Upper lobe of left lung (tissue), 6 donors: ENCODE results near the gene PWP1. TPM values are rescaled to one million over a fixed set of nuclear protein-coding genes. Genes with fewer than 3 reads are reported as not detected.

ENCODE experiments used
- ATAC-seq, 2 donors: fragments of 200-7000 bp; cut with Tn5 transposase; one replicate each; pipeline ENCODE4 v1.9.1; 2022; ENCODE audit warnings: mild to moderate bottlenecking in 2 of 2, moderate library complexity in 2 of 2; ENCODE audit not compliant: low FRiP score in 2 of 2
- DNase-seq, 2 donors: peaks; one replicate each; pipeline ENCODE4 v3.0.0-alpha.2; 2019 to 2020
- H3K27ac ChIP-seq, 4 donors: fragments of 200-600 bp; sonication (generic); one replicate each; pipeline ENCODE4 v1.5.1; 2016 to 2019
- H3K27me3 ChIP-seq, 4 donors: fragments of 200-600 bp; sonication (generic); one replicate each; pipeline ENCODE4 v1.5.1; 2017 to 2019
- H3K36me3 ChIP-seq, 4 donors: fragments of 200-600 bp; sonication (generic); one replicate each; pipeline ENCODE4 v1.5.1; 2016 to 2019
- H3K4me1 ChIP-seq, 4 donors: fragments of 200-600 bp; sonication (generic); one replicate each; pipeline ENCODE4 v1.5.1; 2018 to 2019
- H3K4me3 ChIP-seq, 4 donors: fragments of 200-600 bp; sonication (generic); one replicate each; pipeline ENCODE4 v1.5.1; 2017 to 2019; ENCODE audit warnings: mild to moderate bottlenecking in 2 of 4, moderate library complexity in 1 of 4
- H3K9me3 ChIP-seq, 4 donors: fragments of 200-600 bp; sonication (generic); one replicate each; pipeline ENCODE4 v1.5.1; 2018 to 2019
- EP300 ChIP-seq, 4 donors: sonication (generic); formaldehyde crosslinking; IDR thresholded peaks; one replicate each; pipeline ENCODE4 v1.5.1; 2017; ENCODE audit warnings: antibody characterized with exemption in 4 of 4, control low read depth in 2 of 4
- POLR2A ChIP-seq, 4 donors: fragments of 450-650 bp; IDR thresholded peaks; one replicate each; pipeline ENCODE4 v1.5.1; 2016 to 2017; ENCODE audit warnings: antibody characterized with exemption in 4 of 4, mild to moderate bottlenecking in 2 of 4
- POLR2AphosphoS5 ChIP-seq, 2 donors: sonication (generic); formaldehyde crosslinking; IDR thresholded peaks; one replicate each; pipeline ENCODE4 v1.5.1; 2017; ENCODE audit warnings: antibody characterized with exemption in 2 of 2
- WGBS, 2 donors: methylation state at CpG; one replicate each; pipeline ENCODE4 v1.1.5; 2017 to 2018; 5-methylcytosine and 5-hydroxymethylcytosine counted together
- total RNA-seq, 6 donors: library from RNA; depleted of rRNA in 4 of 6; stranded (reverse); fragments of >200 nt in 4 of 6; gene quantifications; one replicate each; pipeline versions ENCODE4 v1.1.0 to v1.2.1, GENCODE V29; 2016 to 2021
- TF ChIP-seq, protein P1 (sequence below), 6 experiments: fragments of 450-650 bp in 4 of 6; fragments of 200-600 bp in 2 of 6; sonication (generic) in 2 of 6; IDR thresholded peaks; one replicate each; pipeline ENCODE4 v1.5.1; 2016 to 2019; ENCODE audit warnings: antibody characterized with exemption in 6 of 6
- donor health status: DM: no; HTN: no; CAD: no; lungs with moderate emphysema.
- donor health status: DM: no; HTN: yes; CAD: no; lungs with severe emphysema.

Gene PWP1
- total RNA-seq, 6 donors from 2014 or later, result 23.6 to 87.0 (median 39.3) TPM

DNA sequence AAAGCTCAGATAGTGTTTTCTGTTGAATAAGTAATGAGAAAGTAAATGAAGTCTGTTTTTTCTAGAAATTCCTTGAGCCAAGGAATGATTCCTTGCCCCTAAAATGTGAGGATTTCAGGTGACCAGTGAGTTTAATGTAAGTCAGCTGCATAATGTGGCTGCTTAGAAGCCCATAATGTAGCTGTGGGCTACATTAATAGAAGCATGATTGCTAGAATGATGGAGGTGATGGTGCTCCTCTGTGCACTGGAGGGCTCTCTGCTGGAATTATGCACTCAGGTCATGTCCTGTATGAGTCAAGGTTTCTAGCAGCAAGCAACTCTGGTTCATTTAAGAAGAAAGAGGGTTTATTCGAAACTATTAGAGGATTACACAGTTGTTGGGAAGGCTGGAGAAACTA lies 19.6 kb upstream of the PWP1 start:
- no peaks in the 10 kb centered on the region for H3K4me1 ChIP-seq
- no peak for ATAC-seq
- H3K27me3 ChIP-seq, result no peaks in the 10 kb centered on the region
- no peak overlapping the region for H3K4me3 ChIP-seq
- no peak overlapping the region for H3K27ac ChIP-seq
- TF ChIP-seq POLR2A (IDR thresholded peaks at IDR 0.05) (no peak), EP300 (IDR thresholded peaks at IDR 0.05) (no peak), POLR2AphosphoS5 (IDR thresholded peaks at IDR 0.05) (no peak)
- TF ChIP-seq, protein P1, sequence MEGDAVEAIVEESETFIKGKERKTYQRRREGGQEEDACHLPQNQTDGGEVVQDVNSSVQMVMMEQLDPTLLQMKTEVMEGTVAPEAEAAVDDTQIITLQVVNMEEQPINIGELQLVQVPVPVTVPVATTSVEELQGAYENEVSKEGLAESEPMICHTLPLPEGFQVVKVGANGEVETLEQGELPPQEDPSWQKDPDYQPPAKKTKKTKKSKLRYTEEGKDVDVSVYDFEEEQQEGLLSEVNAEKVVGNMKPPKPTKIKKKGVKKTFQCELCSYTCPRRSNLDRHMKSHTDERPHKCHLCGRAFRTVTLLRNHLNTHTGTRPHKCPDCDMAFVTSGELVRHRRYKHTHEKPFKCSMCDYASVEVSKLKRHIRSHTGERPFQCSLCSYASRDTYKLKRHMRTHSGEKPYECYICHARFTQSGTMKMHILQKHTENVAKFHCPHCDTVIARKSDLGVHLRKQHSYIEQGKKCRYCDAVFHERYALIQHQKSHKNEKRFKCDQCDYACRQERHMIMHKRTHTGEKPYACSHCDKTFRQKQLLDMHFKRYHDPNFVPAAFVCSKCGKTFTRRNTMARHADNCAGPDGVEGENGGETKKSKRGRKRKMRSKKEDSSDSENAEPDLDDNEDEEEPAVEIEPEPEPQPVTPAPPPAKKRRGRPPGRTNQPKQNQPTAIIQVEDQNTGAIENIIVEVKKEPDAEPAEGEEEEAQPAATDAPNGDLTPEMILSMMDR (IDR thresholded peaks at IDR 0.05), result no peak
- H3K9me3 ChIP-seq, result no peaks in the 10 kb centered on the region
- no peak for DNase-seq
- 96 to 97% methylated on average over 1 of the region's 1 CpG for WGBS, 2 donors
- no peaks in the 10 kb centered on the region for H3K36me3 ChIP-seq

DNA sequence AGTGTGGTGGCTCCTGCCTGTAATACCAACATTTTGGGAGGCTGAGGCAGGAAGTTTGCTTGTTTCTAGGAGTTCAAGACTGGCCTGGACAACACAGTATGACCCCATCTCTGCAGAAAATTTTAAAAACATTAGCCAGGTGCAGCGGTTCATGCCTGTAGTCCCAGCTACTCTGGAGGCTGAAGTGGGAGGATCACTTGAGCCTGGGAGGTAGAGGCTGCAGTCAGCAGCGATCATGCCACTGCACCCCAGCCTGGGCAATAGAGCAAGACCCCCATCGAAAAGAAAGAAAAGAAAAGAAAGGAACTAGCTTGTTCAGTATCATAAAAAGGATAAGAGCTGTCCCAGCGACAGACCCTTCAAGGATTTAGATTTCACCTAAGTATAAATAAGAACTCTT lies 18.1 kb upstream of the PWP1 start:
- Histone ChIP-seq H3K27me3 (no peaks in the 10 kb centered on the region), H3K27ac (no peak overlapping the region), H3K4me3 (no peak overlapping the region), H3K9me3 (no peaks in the 10 kb centered on the region), H3K4me1 (no peaks in the 10 kb centered on the region), H3K36me3 (no peaks in the 10 kb centered on the region)
- TF ChIP-seq POLR2AphosphoS5 (IDR thresholded peaks at IDR 0.05) (no peak), EP300 (IDR thresholded peaks at IDR 0.05) (no peak), POLR2A (IDR thresholded peaks at IDR 0.05) (no peak)
- TF ChIP-seq, protein P1 (IDR thresholded peaks at IDR 0.05), result no peak
- ATAC-seq (no peak), DNase-seq (no peak)
- WGBS, 2 donors, result 82 to 87% methylated on average over 4 of the region's 4 CpGs

DNA sequence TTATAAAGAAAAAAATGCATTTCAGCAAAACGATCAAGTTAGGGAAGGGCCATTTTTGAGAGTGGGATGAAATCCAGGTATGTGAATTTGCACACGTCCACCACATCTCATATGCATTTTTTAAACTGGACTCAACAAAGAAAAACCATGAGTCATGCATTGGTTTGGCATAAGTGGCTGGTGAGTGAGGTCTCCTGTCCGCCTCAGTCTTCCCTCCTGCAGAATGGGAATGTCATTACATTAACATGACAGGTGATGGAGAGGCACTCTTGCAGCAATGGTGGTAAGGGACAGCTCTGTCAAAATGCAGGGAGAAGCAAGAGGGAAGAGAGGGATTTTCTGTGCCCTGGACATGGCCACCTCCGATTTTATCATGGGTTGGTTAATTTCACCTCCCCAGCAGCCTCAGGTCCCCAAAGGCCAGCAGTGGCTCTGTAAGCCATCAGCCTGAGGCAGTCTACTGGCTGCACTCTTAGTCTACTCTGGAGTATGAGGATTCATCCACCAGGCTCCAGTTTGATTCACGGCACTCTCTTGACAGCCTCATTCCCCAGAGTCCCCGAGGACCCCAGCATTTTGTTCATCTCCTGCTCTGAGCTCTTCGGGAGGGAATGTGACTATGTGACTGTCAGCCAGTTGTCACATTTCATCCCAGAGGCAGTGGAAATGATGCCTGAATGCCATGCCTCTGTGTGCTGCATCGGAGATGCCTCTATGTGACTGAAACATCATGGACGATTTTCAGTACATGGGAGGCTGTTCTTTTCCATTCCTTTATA lies 17.1 kb upstream of the PWP1 start:
- 66 to 68% methylated on average over 8 to 9 of the region's 9 CpGs for WGBS, 2 donors
- no peaks in the 10 kb centered on the region for H3K9me3 ChIP-seq
- H3K27ac ChIP-seq, result no peak overlapping the region
- H3K36me3 ChIP-seq, result no peaks in the 10 kb centered on the region
- ATAC-seq (no peak), DNase-seq (no peak)
- TF ChIP-seq EP300 (IDR thresholded peaks at IDR 0.05), result no peak
- TF ChIP-seq POLR2A (IDR thresholded peaks at IDR 0.05), result no peak
- no peak for TF ChIP-seq POLR2AphosphoS5 (IDR thresholded peaks at IDR 0.05)
- TF ChIP-seq, protein P1 (IDR thresholded peaks at IDR 0.05), result no peak
- H3K4me3 ChIP-seq, result no peak overlapping the region
- no peaks in the 10 kb centered on the region for H3K27me3 ChIP-seq
- H3K4me1 ChIP-seq, result no peaks in the 10 kb centered on the region

DNA sequence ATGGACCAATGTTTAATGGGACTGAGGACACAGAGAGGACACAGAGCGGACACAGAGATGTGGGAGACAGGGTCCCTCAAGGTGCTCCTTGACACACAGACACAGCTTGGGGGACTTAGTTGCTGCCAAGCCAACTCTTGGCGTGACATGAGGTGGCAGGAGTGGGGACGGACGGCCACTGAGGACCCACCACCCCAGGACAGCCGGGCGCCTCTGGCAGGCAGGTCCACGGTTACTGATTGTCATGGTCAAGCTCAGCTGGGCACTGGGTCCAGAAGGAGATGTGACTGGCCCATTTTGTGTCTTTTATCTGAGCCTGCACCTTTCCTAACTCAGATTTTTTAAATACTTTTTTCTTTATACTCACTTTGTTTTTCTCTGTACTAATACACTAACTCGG lies 15.7 kb upstream of the PWP1 start:
- Histone ChIP-seq H3K4me3 (no peak overlapping the region), H3K4me1 (no peaks in the 10 kb centered on the region), H3K36me3 (no peaks in the 10 kb centered on the region), H3K9me3 (no peaks in the 10 kb centered on the region), H3K27ac (no peak overlapping the region), H3K27me3 (no peaks in the 10 kb centered on the region)
- DNase-seq (no peak), ATAC-seq (no peak)
- TF ChIP-seq, protein P1 (IDR thresholded peaks at IDR 0.05), result no peak
- TF ChIP-seq POLR2AphosphoS5 (IDR thresholded peaks at IDR 0.05) (no peak), POLR2A (IDR thresholded peaks at IDR 0.05) (no peak), EP300 (IDR thresholded peaks at IDR 0.05) (no peak)
- WGBS, 2 donors, result 87 to 88% methylated on average over 8 of the region's 8 CpGs
